Activated naive CD4-positive, alpha-beta T cell treated with anti-CD3 and anti-CD28 coated beads, Interleukin-2, amount 10 ng/mL, durations not matched to agents 5 hours and 36 hours (primary cell): ENCODE results near the gene SYNGR1. TPM values are rescaled to one million over a fixed set of nuclear protein-coding genes. Genes with fewer than 3 reads are reported as not detected.

ENCODE experiments used
- total RNA-seq, 2 experiments: library from RNA; stranded (reverse); gene quantifications; one replicate each; pipeline ENCODE4 v1.2.3, GENCODE V29; 2021

The SYNGR1 gene
- total RNA-seq, result under 1 TPM; 0.31 to 0.50 TPM

GRCh38 chr22:39349967-39350726 is at the start of gene SYNGR1:
SYNGR1 (plus strand) TSS chr22:39349991; CDS start chr22:39350011, 20 bp downstream.

GRCh38 chr22:39319284-39320022 is 30.3 kb upstream of the SYNGR1 start, which contains the start of gene RPL3:
RPL3 (minus strand) TSS chr22:39319623; CDS start chr22:39319597, 26 bp downstream.

Other genes with a start within 250 kb of the SYNGR1 start
- 10 to 100 TPM; 18.0 to 18.3 TPM for gene CBX7, start 197.3 kb upstream of the SYNGR1 start, total RNA-seq
- gene PDGFB, start 105.0 kb upstream of the SYNGR1 start, total RNA-seq, result 1 to 10 TPM; 1.4 to 2.4 TPM
- 1,000 to 10,000 TPM; 2,543 to 2,590 TPM for gene RPL3, start 30.4 kb upstream of the SYNGR1 start, total RNA-seq
- gene TAB1, start 49.8 kb downstream of the SYNGR1 start, total RNA-seq, result 10 to 100 TPM; 43.0 to 49.9 TPM
- 10 to 100 TPM; 11.4 to 13.1 TPM for gene MGAT3, start 107.0 kb downstream of the SYNGR1 start, total RNA-seq
- gene MIEF1, start 152.3 kb downstream of the SYNGR1 start, total RNA-seq, result 10 to 100 TPM; 32.1 to 33.2 TPM
- 100 to 1,000 TPM; 351 to 354 TPM for gene ATF4, start 170.6 kb downstream of the SYNGR1 start, total RNA-seq
- 10 to 100 TPM; 59.4 to 60.9 TPM for gene RPS19BP1, start 182.8 kb downstream of the SYNGR1 start, total RNA-seq
- gene CACNA1I, start 220.8 kb downstream of the SYNGR1 start, total RNA-seq, result 1 to 10 TPM; 9.6 to 9.9 TPM